AG08396 (cell line): ENCODE results near the gene ZNF92.
A peak's percentile ranks its signal among the peaks of the same experiment; 100 is the strongest.
"Not testable (repeated sequence)": the region's sequence is repeated elsewhere in the genome, so short reads cannot be mapped to it uniquely, and the experiment has no call there.

Experiments
- DNase-seq: peaks from one replicate; pipeline ENCODE4 v3.0.0; 2012; ENCODE audit warnings: low spot score, mixed read lengths

Gene ZNF92

GRCh38 chr7:65373608-65374351 lies at the start of gene ZNF92:
Gene ZNF92 (plus strand): TSS chr7:65373855. CDS start chr7:65373998, 143 bp downstream.
- peak; percentile 94 for DNase-seq

GRCh38 chr7:65325793-65326432 lies 47.7 kb upstream of the ZNF92 start:
- no peak for DNase-seq

- DNase-seq, result no peak
Measured at GRCh38 chr7:65338346-65338745, 35.3 kb upstream of the ZNF92 start.

GRCh38 chr7:65339257-65339656 lies 34.4 kb upstream of the ZNF92 start:
- no peak for DNase-seq

GRCh38 chr7:65342723-65343629 lies 30.7 kb upstream of the ZNF92 start:
- no peak for DNase-seq

GRCh38 chr7:65344541-65344940 lies 29.1 kb upstream of the ZNF92 start:
- not testable (repeated sequence) for DNase-seq

GRCh38 chr7:65354263-65354662 lies 19.4 kb upstream of the ZNF92 start:
- no peak for DNase-seq

- DNase-seq, result no peak
Measured at GRCh38 chr7:65369843-65370242, 3.8 kb upstream of the ZNF92 start.

GRCh38 chr7:65371468-65371867 lies 2.2 kb upstream of the ZNF92 start:
- DNase-seq, result no peak

- DNase-seq, result peak; percentile 8
Measured at GRCh38 chr7:65379318-65379717, 5.7 kb downstream of the ZNF92 start.

- no peak for DNase-seq
Measured at GRCh38 chr7:65381742-65382141, 8.1 kb downstream of the ZNF92 start.

- no peak for DNase-seq
Measured at GRCh38 chr7:65382452-65382851, 8.8 kb downstream of the ZNF92 start.

GRCh38 chr7:65387891-65388290 lies 14.2 kb downstream of the ZNF92 start:
- no peak for DNase-seq

- no peak for DNase-seq
Measured at GRCh38 chr7:65390588-65390987, 16.9 kb downstream of the ZNF92 start.

- DNase-seq, result no peak
Measured at GRCh38 chr7:65397730-65398142, 24.1 kb downstream of the ZNF92 start.

GRCh38 chr7:65398671-65399070 lies 25.0 kb downstream of the ZNF92 start:
- DNase-seq, result not testable (repeated sequence)

GRCh38 chr7:65399101-65399500 lies 25.4 kb downstream of the ZNF92 start:
- DNase-seq, result not testable (repeated sequence)

GRCh38 chr7:65404020-65404419 lies 30.4 kb downstream of the ZNF92 start:
- DNase-seq, result no peak

GRCh38 chr7:65406706-65407105 lies 33.1 kb downstream of the ZNF92 start:
- DNase-seq, result not testable (repeated sequence)

- DNase-seq, result no peak
Measured at GRCh38 chr7:65409363-65409762, 35.7 kb downstream of the ZNF92 start.

- DNase-seq, result no peak
Measured at GRCh38 chr7:65411249-65411648, 37.6 kb downstream of the ZNF92 start.

GRCh38 chr7:65422670-65423069 lies 49.0 kb downstream of the ZNF92 start:
- DNase-seq, result no peak

GRCh38 chr7:65423286-65423685 lies 49.6 kb downstream of the ZNF92 start:
- DNase-seq, result not testable (repeated sequence)
